GM19023 (cell line): Measurements from ENCODE around the gene MICAL2.

Source experiments
- ATAC-seq: cut with Tn5 transposase; IDR thresholded peaks from one replicate; pipeline ENCODE4 v1.9.1; 2021; ENCODE audit warnings: mild to moderate bottlenecking, moderate library complexity; ENCODE audit not compliant: unreplicated experiment

The MICAL2 gene

GRCh38 chr11:12240677-12241076, 130.3 kb downstream of the MICAL2 start:
- no peak for ATAC-seq

- ATAC-seq, result no peak
Observed at GRCh38 chr11:12241401-12241800, 131.0 kb downstream of the MICAL2 start.

GRCh38 chr11:12241971-12242672, 131.7 kb downstream of the MICAL2 start:
- ATAC-seq, result no peak

DNA sequence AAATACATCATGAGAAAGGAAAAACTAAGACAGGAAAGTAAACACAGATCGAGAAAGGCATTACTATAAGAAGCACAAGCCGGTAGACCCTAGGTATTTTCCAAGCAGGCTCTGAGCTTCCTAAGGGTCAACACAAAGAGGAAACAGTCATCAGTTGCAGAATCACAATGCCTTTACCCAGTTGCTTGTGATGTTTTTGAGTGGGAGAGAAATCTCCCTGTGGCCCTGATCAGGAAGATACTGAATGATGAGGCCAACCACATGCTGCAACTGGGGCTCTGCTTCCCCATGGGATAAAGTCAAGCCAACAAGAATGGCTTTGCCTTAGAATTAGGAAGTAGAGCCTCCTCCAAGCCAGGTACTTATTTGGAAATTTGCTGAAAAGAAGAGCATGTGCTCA, 132.6 kb downstream of the MICAL2 start:
- no peak for ATAC-seq

DNA sequence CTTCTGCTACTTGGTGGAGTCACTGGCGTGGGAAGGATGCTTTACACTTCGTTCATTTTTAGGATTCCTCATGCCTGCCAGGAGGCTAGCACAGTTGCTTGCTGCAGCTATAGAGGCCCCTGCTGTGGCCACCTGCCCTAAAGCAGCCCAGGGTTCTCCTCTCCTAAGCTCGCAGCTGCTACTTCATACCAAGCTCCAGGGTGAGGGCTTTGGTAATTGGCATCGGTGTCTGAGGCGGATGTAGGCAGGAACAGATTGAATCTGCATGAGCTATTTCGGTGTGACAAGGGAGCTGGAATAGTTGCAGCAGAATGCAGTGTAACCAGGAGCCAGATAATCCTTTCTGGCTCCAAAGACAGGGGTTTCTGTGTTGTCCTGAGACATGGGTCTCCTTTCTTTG, 133.1 kb downstream of the MICAL2 start:
- ATAC-seq, result no peak

- no peak for ATAC-seq
Observed at GRCh38 chr11:12243911-12244550, 133.6 kb downstream of the MICAL2 start.

- no peak for ATAC-seq
Observed at GRCh38 chr11:12245091-12245490, 134.7 kb downstream of the MICAL2 start.

- ATAC-seq, result no peak
Observed at GRCh38 chr11:12245549-12246016, 135.2 kb downstream of the MICAL2 start.

- no peak for ATAC-seq
Observed at GRCh38 chr11:12246147-12246546, 135.8 kb downstream of the MICAL2 start.

DNA sequence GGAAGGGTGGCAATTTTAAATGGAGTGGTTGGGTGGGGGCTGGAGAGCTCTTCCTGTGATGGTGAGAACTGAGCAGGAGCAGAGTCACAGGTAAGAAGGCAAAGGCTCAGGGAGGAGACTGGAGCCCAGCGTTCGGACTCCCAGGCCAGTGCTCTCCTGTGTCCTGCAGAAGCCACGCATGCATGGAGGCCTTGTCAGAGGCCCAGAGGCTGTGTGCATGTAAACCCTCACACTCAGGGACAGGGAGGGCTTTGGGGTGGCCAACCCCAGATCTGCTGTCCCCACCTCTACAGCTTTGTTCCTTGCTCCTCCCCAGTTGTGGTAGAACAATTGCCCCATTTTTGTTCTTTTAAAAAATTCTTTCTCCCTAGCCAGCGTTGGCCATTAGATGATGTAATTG, 136.6 kb downstream of the MICAL2 start:
- ATAC-seq, result no peak

DNA sequence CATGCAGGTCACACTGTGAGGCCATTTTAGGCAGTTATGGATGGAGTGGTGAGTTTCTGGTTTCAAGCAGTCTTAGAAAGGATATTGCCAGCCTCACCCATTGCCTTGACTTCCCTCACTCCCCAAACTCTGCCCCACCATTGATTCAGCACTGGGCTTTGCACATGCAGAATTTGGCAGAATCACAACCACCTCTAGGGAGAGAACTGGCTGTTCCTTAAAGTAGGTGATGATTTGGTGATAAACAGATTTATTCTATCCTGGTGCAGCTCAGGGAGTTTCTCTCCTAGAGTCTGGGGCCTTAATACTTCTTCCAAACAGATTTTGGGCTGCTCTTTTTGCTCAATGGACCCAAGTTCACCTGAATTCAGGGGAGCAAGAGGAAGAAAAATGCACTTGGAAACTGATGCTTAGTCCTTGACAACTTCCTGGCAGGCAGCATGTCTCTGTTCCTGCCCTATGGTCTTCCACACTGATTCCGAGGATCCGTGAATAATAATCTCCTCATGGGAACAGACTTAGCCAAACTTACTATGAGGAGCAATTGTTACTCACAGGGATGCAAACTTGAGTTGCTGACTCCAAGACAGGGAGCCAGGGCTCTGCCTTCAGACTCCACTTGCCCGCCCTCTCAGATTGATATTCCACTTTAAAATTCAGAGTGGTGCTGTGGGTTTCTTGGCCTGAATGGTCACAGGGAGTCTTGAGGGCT, 137.3 kb downstream of the MICAL2 start:
- ATAC-seq, result no peak

DNA sequence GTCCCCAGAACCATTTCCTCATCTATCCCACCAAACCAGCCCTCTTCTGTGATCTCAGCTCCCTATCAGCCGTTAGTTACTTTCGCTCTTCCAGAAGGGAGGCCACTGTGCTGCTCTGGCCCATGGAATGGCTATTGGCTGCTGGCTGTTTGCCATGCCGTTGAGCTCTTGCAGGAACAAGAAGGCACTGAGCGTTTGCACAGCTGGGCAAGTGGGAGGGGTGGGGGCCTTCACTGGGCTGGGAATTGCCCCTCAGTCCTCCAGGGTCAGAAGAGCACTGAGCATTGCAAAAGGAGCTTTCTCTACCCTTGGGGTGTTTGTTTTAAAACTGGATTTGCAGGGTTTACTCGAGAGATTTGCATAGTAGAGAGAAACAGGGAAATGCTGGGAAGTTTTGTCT, 137.9 kb downstream of the MICAL2 start:
- no peak for ATAC-seq

DNA sequence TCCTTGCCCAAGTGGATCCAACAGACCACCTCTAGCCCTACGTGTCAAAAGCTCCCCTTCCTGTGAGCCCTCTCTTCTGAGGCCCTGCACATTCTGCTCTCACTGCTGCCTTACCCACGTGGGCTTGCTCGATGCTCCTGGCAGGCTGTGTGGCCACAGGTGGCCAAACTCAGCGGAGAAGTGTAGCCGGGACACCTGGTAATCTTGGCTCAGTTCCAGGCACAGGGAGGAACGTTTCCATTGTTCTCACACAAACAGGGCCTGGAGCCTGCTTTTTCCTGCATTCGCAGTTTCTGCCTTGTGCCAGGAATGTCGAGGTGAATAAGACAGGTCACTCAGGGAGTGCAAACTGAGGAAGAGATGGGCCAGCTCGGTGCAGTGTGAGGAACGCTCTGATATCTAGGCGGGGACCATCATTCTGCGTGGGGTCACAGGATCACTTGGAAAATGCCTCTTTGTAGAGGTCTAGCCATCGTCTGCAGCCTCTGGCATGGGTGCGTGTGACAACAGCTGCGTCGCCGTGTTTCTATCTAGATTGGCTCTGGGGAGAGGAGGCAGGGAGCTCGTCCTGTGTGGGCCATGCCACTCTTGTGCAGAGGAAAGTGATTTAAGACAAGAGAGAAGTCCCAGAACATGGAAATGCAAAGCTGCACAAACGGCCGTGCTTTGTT, 139.3 kb downstream of the MICAL2 start:
- ATAC-seq, result no peak

DNA sequence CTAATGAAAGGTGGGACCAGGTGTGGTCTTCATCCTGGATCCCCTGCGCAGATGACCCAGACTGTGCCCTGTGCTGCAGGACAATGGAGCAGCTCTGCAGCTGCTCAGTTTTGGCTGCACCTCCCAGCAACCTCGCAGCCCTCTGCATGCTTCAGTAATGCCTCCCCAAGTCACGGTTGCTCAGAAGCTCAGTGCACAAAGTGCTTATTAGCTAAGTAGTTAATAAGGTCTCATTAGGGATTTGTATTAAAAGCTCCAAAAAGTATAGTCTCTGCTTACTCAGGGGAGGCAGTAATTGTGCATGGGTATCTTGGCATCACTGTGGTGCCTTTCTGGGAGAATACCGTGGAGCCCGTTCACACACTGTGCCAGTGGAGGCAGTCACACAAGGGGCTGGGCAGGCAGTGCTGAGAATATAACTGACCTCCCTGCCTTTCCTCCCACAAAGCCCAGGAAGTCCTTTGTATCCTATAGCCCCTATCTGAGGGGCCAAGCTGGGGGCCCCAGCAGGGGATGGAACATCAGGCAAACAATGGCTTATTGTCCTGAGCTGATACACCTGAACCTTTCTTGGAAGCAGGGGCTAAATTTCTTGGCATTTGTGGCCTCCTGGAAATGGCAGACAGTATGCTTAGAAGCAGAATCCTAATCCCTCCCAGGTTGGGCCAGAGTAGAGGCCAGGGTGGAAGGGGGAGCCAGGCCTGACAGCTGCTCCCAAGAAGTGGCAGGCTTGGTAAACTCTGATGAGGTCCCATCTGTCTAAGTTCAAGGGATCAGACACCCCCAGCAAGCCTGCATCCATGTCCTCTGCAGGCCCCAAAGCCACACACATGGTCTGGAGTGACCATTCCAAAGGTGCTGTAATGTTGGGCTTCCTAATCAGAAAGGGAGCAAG, 141.5 kb downstream of the MICAL2 start:
- no peak for ATAC-seq

GRCh38 chr11:12253843-12254281, 143.5 kb downstream of the MICAL2 start:
- ATAC-seq, result no peak

GRCh38 chr11:12258451-12258850, 148.1 kb downstream of the MICAL2 start:
- no peak for ATAC-seq

GRCh38 chr11:12259956-12260355, 149.6 kb downstream of the MICAL2 start:
- no peak for ATAC-seq

GRCh38 chr11:12260731-12261521, 150.5 kb downstream of the MICAL2 start:
- ATAC-seq, result no peak

- no peak for ATAC-seq
Observed at GRCh38 chr11:12261551-12261950, 151.2 kb downstream of the MICAL2 start.
